KBM-7 (cell line): ENCODE measurements around the gene NFASC.

Source experiments
- DNase-seq: peaks from one replicate; pipeline ENCODE4 v3.0.0-alpha.2; 2015
- in situ Hi-C: fragments of 300-500 bp; cut with MboI; formaldehyde crosslinking; loops from 2 replicates; pipeline ENCODE4 v1.14.3; 2020; ENCODE audit warnings: low sequenced_read_pairs, low pct_unique_long_range_greater_than_20kb, mixed read lengths

Gene NFASC

GRCh38 chr1:205042911-205043806, 172.5 kb downstream of the NFASC start, which contains the start of gene CNTN2:
Gene CNTN2 (plus strand): TSS chr1:205043212. CDS start chr1:205053186, 9,974 bp downstream.
- no peak for DNase-seq
- in situ Hi-C loops, result no loop called here

DNA sequence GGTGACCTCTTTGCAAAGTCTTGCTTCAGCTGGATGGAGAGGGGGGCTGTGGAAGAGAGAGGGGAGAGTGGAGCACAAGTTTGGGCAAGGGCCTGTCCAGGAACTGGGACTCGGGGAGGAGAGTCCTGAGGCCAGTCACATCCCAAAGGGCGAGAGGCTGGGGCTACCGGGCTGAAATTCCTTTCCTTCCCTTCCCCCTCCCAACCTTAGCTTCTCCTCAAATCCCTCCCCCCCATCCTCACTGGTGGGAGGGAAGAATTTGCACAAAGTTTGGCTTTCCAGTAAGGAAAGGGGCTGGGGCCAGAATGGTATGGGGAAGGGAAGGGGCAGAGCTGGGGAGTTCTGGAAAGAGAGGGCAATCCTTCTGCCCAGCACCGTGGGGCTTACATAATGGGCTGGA, 173.2 kb downstream of the NFASC start:
- in situ Hi-C loops, result no loop called here
- no peak for DNase-seq

GRCh38 chr1:205044741-205045140, 174.1 kb downstream of the NFASC start:
- no peak for DNase-seq
- in situ Hi-C loops, result no loop called here

GRCh38 chr1:205045146-205045545, 174.5 kb downstream of the NFASC start:
- in situ Hi-C loops, result no loop called here
- no peak for DNase-seq

DNA sequence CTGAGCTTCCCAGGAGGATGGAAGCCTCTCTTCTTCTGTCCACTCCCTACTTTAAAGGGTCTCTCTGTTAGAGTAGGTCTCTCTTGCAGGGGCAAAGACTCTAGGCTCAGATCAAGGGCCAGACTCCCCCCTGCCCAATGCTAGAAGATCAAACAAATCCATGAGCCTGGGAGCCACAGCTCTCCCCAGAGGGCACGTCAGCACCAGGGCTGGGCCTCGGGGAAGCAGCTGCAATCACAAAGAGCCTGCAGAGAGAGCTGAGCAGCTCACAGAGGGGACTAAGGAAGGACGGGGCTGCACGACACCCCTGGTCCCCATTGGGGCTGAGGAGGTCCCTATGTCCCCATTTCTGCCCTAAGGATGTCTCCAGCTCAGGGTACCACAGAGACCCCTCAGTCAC, 176.2 kb downstream of the NFASC start:
- DNase-seq, result no peak
- in situ Hi-C loops, result no loop called here

DNA sequence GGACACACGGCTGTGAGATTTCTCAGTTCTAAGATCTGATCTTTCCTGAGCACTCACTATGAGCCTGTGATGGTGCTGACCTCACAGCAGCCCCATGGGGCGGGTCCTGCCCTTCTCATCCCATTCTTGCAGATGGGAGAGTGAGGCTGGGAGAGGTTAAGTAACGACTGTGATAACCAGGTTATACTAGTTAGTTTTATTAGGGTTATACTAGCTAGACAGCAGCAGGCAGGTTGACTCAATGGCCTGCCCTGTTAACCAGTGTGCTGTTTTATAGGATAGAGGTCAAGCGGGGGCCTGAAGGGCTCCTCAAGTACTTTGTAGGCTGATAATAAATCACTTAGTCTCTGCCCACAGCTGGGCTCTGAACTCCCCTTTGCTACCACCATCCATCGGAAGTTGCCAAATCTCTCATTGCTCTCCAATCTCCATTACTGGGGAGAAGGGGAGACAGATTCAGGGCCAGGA, 177.1 kb downstream of the NFASC start:
- in situ Hi-C loops, result no loop called here
- no peak for DNase-seq

GRCh38 chr1:205048382-205048781, 177.7 kb downstream of the NFASC start:
- in situ Hi-C loops, result no loop called here
- no peak for DNase-seq

GRCh38 chr1:205049479-205049878, 178.8 kb downstream of the NFASC start:
- in situ Hi-C loops, result no loop called here
- DNase-seq, result no peak

DNA sequence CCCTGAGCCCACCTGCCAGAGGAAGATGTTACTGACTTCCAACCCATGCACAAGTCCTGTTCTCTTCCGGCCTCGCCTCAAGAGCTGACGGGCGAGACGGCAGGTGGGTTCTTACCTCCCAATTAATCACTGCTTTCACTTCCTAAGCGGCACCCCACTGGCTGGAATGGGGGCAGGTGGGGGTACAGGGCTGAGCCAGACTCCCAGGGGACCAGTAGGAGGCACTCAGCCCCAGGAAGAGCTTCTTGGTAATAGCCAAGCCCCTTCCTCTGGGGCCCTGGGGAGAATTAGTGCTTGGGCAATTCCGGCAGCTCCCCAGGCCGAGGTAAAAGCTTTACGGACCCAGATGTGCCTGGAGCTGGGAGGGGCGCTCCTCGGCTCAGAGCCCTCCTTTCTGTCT, 182.0 kb downstream of the NFASC start:
- in situ Hi-C loops, result loop anchor here (25.0 kb wide), 1 partner anchor 240 kb away; no protein-coding TSS in a partner anchor
- no peak for DNase-seq

GRCh38 chr1:205053296-205053695, 182.6 kb downstream of the NFASC start:
- no peak for DNase-seq
- in situ Hi-C loops, result loop anchor here (25.0 kb wide), 1 partner anchor 241 kb away; no protein-coding TSS in a partner anchor

DNA sequence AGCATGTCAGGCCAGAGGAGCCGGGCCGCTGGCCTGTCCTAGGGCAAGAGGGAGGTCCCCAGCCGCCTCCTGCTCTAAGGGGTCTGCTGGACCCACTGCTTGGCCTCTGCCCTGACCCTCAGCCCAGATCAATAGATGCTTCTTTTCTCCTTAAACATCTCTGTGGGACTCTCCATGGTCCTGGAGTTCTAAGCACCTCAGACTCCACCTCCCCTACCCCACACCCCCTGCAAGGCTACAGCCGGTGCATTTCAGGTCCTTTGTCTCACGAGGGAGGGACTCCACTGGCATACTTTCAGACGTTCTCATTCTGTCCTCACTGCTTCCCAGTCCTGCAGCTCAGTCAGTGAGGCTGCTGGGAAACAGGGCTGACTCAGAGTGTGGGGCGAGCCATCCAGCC, 183.4 kb downstream of the NFASC start:
- in situ Hi-C loops, result loop anchor here (25.0 kb wide), 1 partner anchor 242 kb away; no protein-coding TSS in a partner anchor
- DNase-seq, result no peak

DNA sequence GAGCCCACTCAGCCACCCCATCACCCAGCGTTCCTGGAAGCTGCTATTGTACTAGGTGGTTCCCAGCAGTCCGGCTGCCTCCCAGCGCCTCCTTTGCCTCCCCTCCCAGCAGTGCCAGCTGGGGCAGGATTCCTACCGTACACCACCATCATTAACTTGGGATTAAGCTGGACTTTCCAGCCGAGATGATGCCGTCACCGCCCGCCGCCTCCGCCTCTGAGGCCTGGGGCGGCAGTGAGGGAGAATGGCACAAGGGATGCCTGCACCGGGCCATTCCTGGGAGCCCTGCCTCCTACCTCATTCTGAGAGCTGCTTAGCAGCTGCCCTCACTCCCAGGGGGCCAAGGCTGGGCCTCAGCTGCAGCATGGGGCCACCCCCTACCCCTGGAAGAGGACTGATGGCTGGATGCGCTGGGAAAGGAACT, 185.5 kb downstream of the NFASC start:
- DNase-seq, result no peak
- in situ Hi-C loops, result loop anchor here (25.0 kb wide), 1 partner anchor 244 kb away; no protein-coding TSS in a partner anchor

DNA sequence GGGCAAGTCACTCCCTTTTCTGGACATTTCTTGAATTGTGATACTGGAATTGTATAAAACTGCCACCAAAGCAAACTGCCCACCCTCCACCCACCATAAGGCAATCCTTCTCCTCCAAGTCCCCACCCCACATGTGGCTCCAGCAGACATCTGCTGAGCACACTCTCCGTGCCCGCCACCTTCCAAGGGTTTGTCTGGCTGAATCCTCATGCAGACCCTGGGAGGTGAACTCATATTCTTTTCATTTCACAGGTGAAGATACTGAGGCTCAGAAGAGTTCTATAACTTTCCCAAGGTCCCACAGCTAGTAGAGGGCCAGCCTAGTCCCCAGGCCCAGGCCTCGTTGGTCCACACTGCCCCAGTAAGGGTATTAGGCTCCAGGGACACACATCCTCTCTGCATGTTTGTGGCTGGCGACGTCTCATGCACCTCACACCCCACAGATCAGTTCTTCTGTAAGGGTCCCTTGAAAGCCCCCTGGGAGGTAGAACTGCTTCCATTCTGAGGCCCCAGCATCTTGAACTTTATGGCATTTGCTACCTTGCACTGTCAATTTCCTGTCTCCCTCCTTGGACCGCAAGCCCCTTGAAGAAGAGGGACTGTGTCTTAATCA, 186.4 kb downstream of the NFASC start:
- in situ Hi-C loops, result loop anchor here (25.0 kb wide), 1 partner anchor 245 kb away; no protein-coding TSS in a partner anchor
- no peak for DNase-seq

- DNase-seq, result no peak
- in situ Hi-C loops, result loop anchor here (25.0 kb wide), 1 partner anchor 246 kb away; no protein-coding TSS in a partner anchor
Measured at GRCh38 chr1:205057808-205058575, 187.3 kb downstream of the NFASC start.

DNA sequence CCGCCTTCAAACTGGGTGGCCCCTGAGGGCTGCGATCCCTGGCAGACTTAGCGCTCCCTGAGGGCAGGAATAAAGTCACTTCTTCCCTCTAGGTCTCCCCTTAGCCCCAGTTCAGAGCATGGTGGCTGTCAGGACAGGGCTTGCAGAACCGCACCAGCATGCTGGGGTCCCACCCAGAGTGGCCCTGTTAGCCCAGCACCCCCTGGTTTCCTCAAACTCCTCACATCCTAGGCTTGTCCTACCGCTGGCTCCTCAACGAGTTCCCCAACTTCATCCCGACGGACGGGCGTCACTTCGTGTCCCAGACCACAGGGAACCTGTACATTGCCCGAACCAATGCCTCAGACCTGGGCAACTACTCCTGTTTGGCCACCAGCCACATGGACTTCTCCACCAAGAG, 188.2 kb downstream of the NFASC start:
- DNase-seq, result no peak
- in situ Hi-C loops, result loop anchor here (25.0 kb wide), 1 partner anchor 247 kb away; no protein-coding TSS in a partner anchor

DNA sequence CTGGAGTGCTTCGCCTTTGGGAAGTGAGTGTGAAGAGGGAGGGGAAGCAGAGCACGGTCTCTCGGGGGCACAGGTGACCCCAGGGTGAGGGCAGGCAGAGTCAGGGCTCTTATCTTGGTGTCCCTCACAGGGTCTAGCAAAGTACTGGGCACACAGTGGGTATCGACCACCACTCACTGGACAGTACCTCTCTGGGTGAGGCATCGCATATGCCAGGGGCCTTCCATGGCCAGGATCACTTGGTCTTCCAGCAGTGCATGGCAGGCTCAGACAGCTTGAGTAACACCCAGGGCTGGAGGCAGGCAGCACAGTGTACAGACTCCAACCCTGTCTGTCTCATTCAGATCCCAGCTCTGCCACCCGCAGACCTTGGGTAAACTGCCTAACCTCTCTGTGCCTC, 189.0 kb downstream of the NFASC start:
- in situ Hi-C loops, result loop anchor here (10.0 to 25.0 kb wide), 2 partner anchors 65 to 247 kb away; partner anchors contain the start of gene RBBP5
- DNase-seq, result no peak

DNA sequence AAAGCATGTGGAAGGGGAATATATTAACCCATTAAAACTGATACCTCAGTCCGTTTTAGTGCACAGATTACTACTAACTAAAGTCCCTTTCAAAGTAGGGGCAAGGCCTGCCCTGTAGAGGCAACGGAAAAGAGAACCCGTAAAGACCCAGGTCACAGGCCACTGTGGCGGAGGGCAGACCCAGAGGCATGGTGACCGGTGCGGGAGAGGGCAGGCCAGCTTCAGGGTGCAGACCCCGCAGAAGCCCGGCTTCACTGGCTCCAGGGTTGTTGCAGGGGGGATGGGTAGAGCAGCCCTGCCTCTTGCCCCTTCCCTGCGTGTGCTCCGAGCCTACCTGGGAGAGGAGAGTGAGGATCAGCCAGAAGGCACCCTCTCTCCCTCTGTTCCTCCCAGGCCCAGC, 190.1 kb downstream of the NFASC start:
- DNase-seq, result no peak
- in situ Hi-C loops, result loop anchor here (10.0 to 25.0 kb wide), 2 partner anchors 64 to 248 kb away; partner anchors contain the start of gene RBBP5

DNA sequence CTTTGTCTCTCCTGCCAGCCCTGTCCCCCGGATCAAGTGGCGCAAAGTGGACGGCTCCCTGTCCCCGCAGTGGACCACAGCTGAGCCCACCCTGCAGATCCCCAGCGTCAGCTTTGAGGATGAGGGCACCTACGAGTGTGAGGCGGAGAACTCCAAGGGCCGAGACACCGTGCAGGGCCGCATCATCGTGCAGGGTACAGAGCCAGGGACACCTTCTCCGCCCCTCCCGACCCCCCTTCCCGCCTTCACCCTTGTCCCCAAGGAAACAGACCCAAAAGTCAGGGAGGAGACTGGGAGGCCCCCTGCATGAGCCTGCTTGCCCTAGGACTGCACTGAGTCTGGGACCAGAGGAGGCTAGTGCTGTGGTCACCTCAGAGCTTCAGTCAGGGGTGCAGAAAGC, 190.6 kb downstream of the NFASC start:
- in situ Hi-C loops, result loop anchor here (10.0 to 25.0 kb wide), 2 partner anchors 64 to 249 kb away; partner anchors contain the start of gene RBBP5
- DNase-seq, result no peak

GRCh38 chr1:205061665-205062069, 191.0 kb downstream of the NFASC start:
- in situ Hi-C loops, result loop anchor here (10.0 to 25.0 kb wide), 2 partner anchors 63 to 249 kb away; partner anchors contain the start of gene RBBP5

More at GRCh38 chr1:205061665-205062069, 191.0 kb downstream of the NFASC start:
- DNase-seq, result peak; percentile 91
